Left lung (tissue), 10 donors: ENCODE results near the gene UTP3. TPM values are rescaled to one million over a fixed set of nuclear protein-coding genes. Genes with fewer than 3 reads are reported as not detected.
A peak's percentile ranks its signal among the peaks of the same experiment; 100 is the strongest.

Experiments
- ATAC-seq: fragments of 200-7000 bp; cut with Tn5 transposase; one replicate; pipeline ENCODE4 v1.9.1; 2020; ENCODE audit warnings: moderate library complexity
- DNase-seq, 4 donors: peaks; one replicate each; pipeline ENCODE4 v3.0.0-alpha.2; 2013 to 2020
- H3K27ac ChIP-seq, 2 donors: fragments of 200-600 bp; sonication (generic) in 1 of 2; one replicate each; pipeline versions ENCODE4 v1.5.0 to v1.8.0; 2020 to 2021
- H3K27me3 ChIP-seq, 2 donors: fragments of 200-600 bp; sonication (generic) in 1 of 2; one replicate each; pipeline versions ENCODE4 v1.5.0 to v1.8.0; 2020 to 2021
- H3K36me3 ChIP-seq, 2 donors: fragments of 200-600 bp; sonication (generic) in 1 of 2; one replicate each; pipeline versions ENCODE4 v1.5.0 to v1.8.0; 2020 to 2021
- H3K4me1 ChIP-seq, 2 donors: fragments of 200-600 bp; one replicate each; pipeline ENCODE4 v1.8.0; 2021
- H3K4me3 ChIP-seq, 2 donors: fragments of 200-600 bp; sonication (generic) in 1 of 2; one replicate each; pipeline versions ENCODE4 v1.5.0 to v1.8.0; 2020 to 2021; ENCODE audit warnings: mild to moderate bottlenecking in 1 of 2
- H3K9me3 ChIP-seq, 2 donors: fragments of 200-600 bp; sonication (generic) in 1 of 2; one replicate each; pipeline versions ENCODE4 v1.5.0 to v1.8.0; 2020 to 2021
- intact Hi-C, 2 donors: fragments of 100-400 bp; cut with DNase I; formaldehyde crosslinking; loops; one replicate each; pipeline versions ENCODE4 v1.11.2 to v1.14.2; 2022
- polyA plus RNA-seq, 6 donors: library from polyadenylated mRNA; unstranded; fragments of 120-200 nt; gene quantifications; one replicate each; pipeline ENCODE4 v1.2.1, GENCODE V29; 2013; ENCODE audit not compliant: insufficient read length in 6 of 6
- total RNA-seq, 2 donors: library from RNA; stranded (reverse); fragmentation: NEBNext Ultra II Directional; extraction: Animal tissue kit (Norgen Biotek cat#: 25700); gene quantifications; one replicate each; pipeline ENCODE4 v1.2.1, GENCODE V29; 2021
- TF ChIP-seq, protein P1 (sequence below), 2 donors: fragments of 200-600 bp; sonication (generic) in 1 of 2; IDR thresholded peaks; one replicate each; pipeline versions ENCODE4 v1.5.0 to v1.8.0; 2021; ENCODE audit warnings: antibody characterized with exemption in 2 of 2
- donor health status: DM: no; HTN: yes; CAD: no.
- donor health status: DM: no; HTN: no; CAD: no.

The UTP3 gene
- total and polyA plus RNA-seq, 8 donors = 21.5 to 36.6 (median 33.8) TPM

GRCh38 chr4:70739496-70740337 is 51.4 kb downstream of the UTP3 start:
- ATAC-seq (peak; percentile 62), DNase-seq (no peak)
- intact Hi-C loops = no loop called here
- H3K36me3 ChIP-seq = no peaks in the 10 kb centered on the region
- peak overlapping the region; percentile 37 to 62 for H3K27ac ChIP-seq
- TF ChIP-seq, protein P1, sequence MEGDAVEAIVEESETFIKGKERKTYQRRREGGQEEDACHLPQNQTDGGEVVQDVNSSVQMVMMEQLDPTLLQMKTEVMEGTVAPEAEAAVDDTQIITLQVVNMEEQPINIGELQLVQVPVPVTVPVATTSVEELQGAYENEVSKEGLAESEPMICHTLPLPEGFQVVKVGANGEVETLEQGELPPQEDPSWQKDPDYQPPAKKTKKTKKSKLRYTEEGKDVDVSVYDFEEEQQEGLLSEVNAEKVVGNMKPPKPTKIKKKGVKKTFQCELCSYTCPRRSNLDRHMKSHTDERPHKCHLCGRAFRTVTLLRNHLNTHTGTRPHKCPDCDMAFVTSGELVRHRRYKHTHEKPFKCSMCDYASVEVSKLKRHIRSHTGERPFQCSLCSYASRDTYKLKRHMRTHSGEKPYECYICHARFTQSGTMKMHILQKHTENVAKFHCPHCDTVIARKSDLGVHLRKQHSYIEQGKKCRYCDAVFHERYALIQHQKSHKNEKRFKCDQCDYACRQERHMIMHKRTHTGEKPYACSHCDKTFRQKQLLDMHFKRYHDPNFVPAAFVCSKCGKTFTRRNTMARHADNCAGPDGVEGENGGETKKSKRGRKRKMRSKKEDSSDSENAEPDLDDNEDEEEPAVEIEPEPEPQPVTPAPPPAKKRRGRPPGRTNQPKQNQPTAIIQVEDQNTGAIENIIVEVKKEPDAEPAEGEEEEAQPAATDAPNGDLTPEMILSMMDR (IDR thresholded peaks at IDR 0.05) = no peak
- H3K27me3 ChIP-seq = no peaks in the 10 kb centered on the region
- H3K4me1 ChIP-seq = peaks cover 19 to 66% of the 10 kb centered on the region in 2 donors
- no peak overlapping the region for H3K4me3 ChIP-seq
- H3K9me3 ChIP-seq = no peaks in the 10 kb centered on the region

Other genes with a start within 250 kb of the UTP3 start
- gene MUC7, start 216.3 kb upstream of the UTP3 start, total RNA-seq = not detected
- not detected for gene MUC7, start 216.3 kb upstream of the UTP3 start, polyA plus RNA-seq
- gene AMTN, start 170.0 kb upstream of the UTP3 start, total RNA-seq = 1 to 10 TPM in 1 of 2 donors, not detected in 1; 3.3 TPM
- under 1 TPM in 2 of 6 donors, not detected in 4; 0.35 to 0.52 TPM for gene AMTN, start 170.0 kb upstream of the UTP3 start, polyA plus RNA-seq
- not detected for gene AMBN, start 96.3 kb upstream of the UTP3 start, total RNA-seq
- gene AMBN, start 96.3 kb upstream of the UTP3 start, polyA plus RNA-seq = not detected
- under 1 TPM; 0.24 to 0.73 TPM for gene ENAM, start 59.8 kb upstream of the UTP3 start, total RNA-seq
- gene ENAM, start 59.8 kb upstream of the UTP3 start, polyA plus RNA-seq = under 1 TPM; 0.14 to 0.84 (median 0.42) TPM
- gene JCHAIN, start 22.0 kb upstream of the UTP3 start, total RNA-seq = 100 to 1,000 TPM in 1 of 2 donors, 10 to 100 TPM in 1; 92.6 to 184 TPM
- gene JCHAIN, start 22.0 kb upstream of the UTP3 start, polyA plus RNA-seq = 1 to 10 TPM; 1.5 to 2.6 (median 2.2) TPM
- 10 to 100 TPM; 59.9 to 65.5 TPM for gene RUFY3, start 33.4 kb downstream of the UTP3 start, total RNA-seq
- gene RUFY3, start 33.4 kb downstream of the UTP3 start, polyA plus RNA-seq = 100 to 1,000 TPM; 121 to 158 (median 149) TPM
- 10 to 100 TPM; 60.3 to 74.5 TPM for gene GRSF1, start 151.4 kb downstream of the UTP3 start, total RNA-seq
- 100 to 1,000 TPM; 126 to 143 (median 131) TPM for gene GRSF1, start 151.4 kb downstream of the UTP3 start, polyA plus RNA-seq
- 10 to 100 TPM; 28.3 to 33.6 TPM for gene MOB1B, start 213.8 kb downstream of the UTP3 start, total RNA-seq
- 10 to 100 TPM; 36.2 to 51.3 (median 47.2) TPM for gene MOB1B, start 213.8 kb downstream of the UTP3 start, polyA plus RNA-seq